Kidney (tissue), 14 donors: ENCODE results near the gene AHSA1. TPM values are rescaled to one million over a fixed set of nuclear protein-coding genes. Genes with fewer than 3 reads are reported as not detected.

Experiments used
- DNase-seq, 5 donors: peaks; one replicate each; pipeline ENCODE4 v3.0.0-alpha.2; 2013 to 2020
- FAIRE-seq: peaks from 2 replicates; lab custom pipeline; 2012; peaks lifted over from hg19 to GRCh38; lab: Jason Lieb, UNC
- H3K27ac ChIP-seq, 2 donors: one replicate each; pipeline ENCODE4 v1.7.0; 2013; ENCODE audit warnings: low read depth in 2 of 2, low read length in 2 of 2, inconsistent platforms in 1 of 2
- H3K27me3 ChIP-seq: one replicate; pipeline ENCODE4 v1.7.1; 2013; ENCODE audit warnings: low read length, inconsistent platforms; ENCODE audit not compliant: control insufficient read depth, insufficient read depth
- H3K36me3 ChIP-seq, 3 donors: one replicate each; pipeline versions ENCODE4 v1.7.0 to v1.7.1; 2013; ENCODE audit warnings: low read length in 3 of 3, control low read depth in 1 of 3, inconsistent platforms in 1 of 3; ENCODE audit not compliant: insufficient read depth in 3 of 3, control insufficient read depth in 2 of 3
- H3K4me1 ChIP-seq, 3 donors: one replicate each; pipeline versions ENCODE4 v1.7.0 to v1.7.1; 2013; ENCODE audit warnings: low read length in 3 of 3, inconsistent platforms in 1 of 3, low read depth in 1 of 3; ENCODE audit not compliant: control insufficient read depth in 2 of 3, insufficient read depth in 2 of 3
- H3K4me3 ChIP-seq, 3 donors: one replicate each; pipeline versions ENCODE4 v1.7.0 to v1.8.1; 2013; ENCODE audit warnings: low read length in 3 of 3, control low read depth in 1 of 3, inconsistent platforms in 1 of 3
- H3K9ac ChIP-seq, 3 donors: one replicate each; pipeline versions ENCODE4 v1.7.0 to v1.7.1; 2013; ENCODE audit warnings: low read length in 3 of 3, control low read depth in 1 of 3, inconsistent platforms in 1 of 3
- H3K9me3 ChIP-seq, 3 donors: one replicate each; pipeline versions ENCODE4 v1.7.0 to v1.7.1; 2013; ENCODE audit warnings: low read length in 3 of 3, control low read depth in 1 of 3, inconsistent platforms in 1 of 3; ENCODE audit not compliant: control insufficient read depth in 2 of 3, insufficient read depth in 1 of 3
- CTCF ChIP-seq: IDR thresholded peaks from 3 replicates; pipeline ENCODE4 v1.5.1; 2012; ENCODE audit warnings: mild to moderate bottlenecking, moderate library complexity, borderline replicate concordance; ENCODE audit not compliant: insufficient read depth; ENCODE audit errors: extremely low read depth
- intact Hi-C: fragments of 100-400 bp; cut with DNase I; formaldehyde crosslinking; loops from one replicate; pipeline ENCODE4 v1.11.1; 2022
- polyA plus RNA-seq: library from polyadenylated mRNA; stranded (reverse); fragments of 350-450 nt; fragmentation: Illumina TruSeq; extraction: RNeasy Lipid Tissue Mini Kit (QIAGEN cat#74804); gene quantifications from one replicate; pipeline ENCODE4 v1.2.3, GENCODE V29; 2014; ENCODE audit warnings: low read depth, low replicate concordance; ENCODE audit not compliant: insufficient read depth
- total RNA-seq: library from RNA; stranded (reverse); fragmentation: NEBNext Ultra II Directional; extraction: Animal tissue kit (Norgen Biotek cat#: 25700); gene quantifications from one replicate; pipeline ENCODE4 v1.2.1, GENCODE V29; 2021
- donor health status: control.
- donor health status: control.
- donor health status: control.
- donor health status: control.
- donor health status: control.
- donor health status: DM: yes; HTN: yes; CAD: no.
- donor health status: Normal renal cell carcinoma (clear cell type).

AHSA1 gene
- total and polyA plus RNA-seq, 2 donors from 2014 or later = 92.0 to 149 TPM

- H3K27ac ChIP-seq = no peak overlapping the region
- H3K9ac ChIP-seq = no peak overlapping the region
- H3K9me3 ChIP-seq = no peaks in the 10 kb centered on the region
- FAIRE-seq = no peak
- no peak for TF ChIP-seq CTCF
- intact Hi-C loops = no loop called here
- no peak for DNase-seq
- peaks cover 2 to 19% (median 10%) of the 10 kb centered on the region in 3 donors for H3K36me3 ChIP-seq
- H3K4me1 ChIP-seq = no peaks in the 10 kb centered on the region
- H3K4me3 ChIP-seq = no peak overlapping the region
- no peaks in the 10 kb centered on the region for H3K27me3 ChIP-seq
These were observed 51.0 kb downstream of the AHSA1 start for GRCh38 chr14:77508876-77509275.

- H3K36me3 ChIP-seq = peaks cover 2 to 19% (median 10%) of the 10 kb centered on the region in 3 donors
These were observed 51.5 kb downstream of the AHSA1 start for GRCh38 chr14:77509366-77509765.

GRCh38 chr14:77511486-77512162 is 53.7 kb downstream of the AHSA1 start:
- no peak overlapping the region for H3K4me3 ChIP-seq
- intact Hi-C loops = no loop called here
- H3K27me3 ChIP-seq = no peaks in the 10 kb centered on the region
- DNase-seq (no peak), FAIRE-seq (no peak)
- H3K9ac ChIP-seq = no peak overlapping the region
- no peak overlapping the region for H3K27ac ChIP-seq
- TF ChIP-seq CTCF = no peak
- H3K36me3 ChIP-seq = peaks cover 2 to 21% (median 16%) of the 10 kb centered on the region in 3 donors
- no peaks in the 10 kb centered on the region for H3K9me3 ChIP-seq
- H3K4me1 ChIP-seq = no peaks in the 10 kb centered on the region

More at GRCh38 chr14:77509366-77509765, 51.5 kb downstream of the AHSA1 start:
- no peak for TF ChIP-seq CTCF
- no peak for DNase-seq
- no peak overlapping the region for H3K4me3 ChIP-seq
- H3K27me3 ChIP-seq = no peaks in the 10 kb centered on the region
- H3K9ac ChIP-seq = no peak overlapping the region
- no peak for FAIRE-seq
- H3K27ac ChIP-seq = no peak overlapping the region
- H3K9me3 ChIP-seq = no peaks in the 10 kb centered on the region
- H3K4me1 ChIP-seq = no peaks in the 10 kb centered on the region
- intact Hi-C loops = no loop called here
